Right lobe of liver (tissue), 4 donors: ENCODE measurements around the gene ADIRF.
"Not testable (repeated sequence)": the region's sequence is repeated elsewhere in the genome, so short reads cannot be mapped to it uniquely, and the experiment has no call there.

Experiments
- CTCF ChIP-seq, 4 donors: fragments of 200-600 bp in 3 of 4; fragments of 450-650 bp in 1 of 4; IDR thresholded peaks; one replicate each; pipeline versions ENCODE4 v1.5.1 to v1.8.0; 2016 to 2022; ENCODE audit warnings: antibody characterized with exemption in 4 of 4, mild to moderate bottlenecking in 2 of 4
- POLR2A ChIP-seq: fragments of 450-650 bp; IDR thresholded peaks from one replicate; pipeline ENCODE4 v1.6.1; 2017; ENCODE audit warnings: antibody characterized with exemption, mild to moderate bottlenecking
- donor health status: DM: no; HTN: no; CAD: no.
- donor health status: DM: no; HTN: no; CAD: no.
- donor health status: DM: no; HTN: yes; CAD: no.

GRCh38 chr10:87019504-87019903, 51.2 kb downstream of the ADIRF start:
- not testable (repeated sequence) for TF ChIP-seq CTCF (IDR thresholded peaks at IDR 0.05); POLR2A
